Frontal cortex (tissue), 4 donors: Measurements from ENCODE around the gene TMEM141. TPM values are rescaled to one million over a fixed set of nuclear protein-coding genes. Genes with fewer than 3 reads are reported as not detected.
"Not testable (repeated sequence)": the region's sequence is repeated elsewhere in the genome, so short reads cannot be mapped to it uniquely, and the experiment has no call there.

Source experiments
- DNase-seq, 2 donors: peaks; one replicate each; pipeline ENCODE4 v3.0.0; 2012; ENCODE audit warnings: low spot score in 2 of 2
- FAIRE-seq: peaks from 2 replicates; lab custom pipeline; 2012; peaks lifted over from hg19 to GRCh38; lab: Jason Lieb, UNC
- total RNA-seq: library from RNA; depleted of rRNA; stranded (reverse); fragments of >200 nt; gene quantifications from one replicate; pipeline ENCODE4 v1.2.3, GENCODE V29; 2014
- donor health status: control.
- donor health status: control.
- donor health status: control.

Gene TMEM141
- total RNA-seq, 1 donor from 2014 or later: 17.1 TPM

GRCh38 chr9:136791516-136792276 lies 552 bp downstream of the TMEM141 start:
- DNase-seq (peak in 1 of 2 donors; percentile 47), FAIRE-seq (no peak)

DNA sequence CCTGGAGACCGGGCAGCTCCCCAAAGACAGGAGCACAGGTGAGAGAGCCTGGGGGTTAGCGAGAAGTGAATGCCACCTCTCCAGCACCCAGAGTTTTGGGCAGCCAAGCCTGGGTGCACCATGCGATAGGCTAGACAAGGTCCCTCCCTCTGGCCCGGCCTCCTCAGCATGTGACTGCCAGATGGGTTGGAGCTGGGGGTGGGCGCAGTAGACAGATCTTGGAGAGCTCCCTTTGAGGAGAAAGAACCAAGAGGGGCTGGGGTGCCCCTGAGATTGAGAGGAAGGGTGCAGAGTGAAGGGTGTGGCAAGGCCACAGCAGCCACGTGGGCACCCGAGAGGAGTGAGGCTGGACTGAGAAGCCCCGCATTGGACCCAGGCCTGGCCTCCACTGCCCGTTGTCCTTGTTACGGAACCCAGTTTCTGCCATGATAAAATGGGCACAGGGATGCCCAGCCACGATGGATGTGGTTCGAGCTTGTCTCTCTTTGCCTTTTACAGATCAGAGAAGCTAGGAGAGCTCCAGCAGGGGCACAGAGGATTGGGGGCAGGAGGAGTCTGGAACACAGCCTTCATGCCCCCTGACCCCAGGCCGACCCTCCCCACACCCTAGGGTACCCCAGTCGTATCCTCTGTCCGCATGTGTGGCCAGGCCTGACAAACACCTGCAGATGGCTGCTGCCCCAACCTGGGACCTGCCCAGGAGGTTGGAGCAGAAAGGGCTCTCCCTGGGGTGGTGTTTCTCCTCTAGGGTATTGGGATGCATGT lies 1.4 kb downstream of the TMEM141 start:
- FAIRE-seq (no peak), DNase-seq (no peak)

- FAIRE-seq: no peak
- no peak for DNase-seq
Measured at GRCh38 chr9:136793086-136793946, 2.2 kb downstream of the TMEM141 start.

DNA sequence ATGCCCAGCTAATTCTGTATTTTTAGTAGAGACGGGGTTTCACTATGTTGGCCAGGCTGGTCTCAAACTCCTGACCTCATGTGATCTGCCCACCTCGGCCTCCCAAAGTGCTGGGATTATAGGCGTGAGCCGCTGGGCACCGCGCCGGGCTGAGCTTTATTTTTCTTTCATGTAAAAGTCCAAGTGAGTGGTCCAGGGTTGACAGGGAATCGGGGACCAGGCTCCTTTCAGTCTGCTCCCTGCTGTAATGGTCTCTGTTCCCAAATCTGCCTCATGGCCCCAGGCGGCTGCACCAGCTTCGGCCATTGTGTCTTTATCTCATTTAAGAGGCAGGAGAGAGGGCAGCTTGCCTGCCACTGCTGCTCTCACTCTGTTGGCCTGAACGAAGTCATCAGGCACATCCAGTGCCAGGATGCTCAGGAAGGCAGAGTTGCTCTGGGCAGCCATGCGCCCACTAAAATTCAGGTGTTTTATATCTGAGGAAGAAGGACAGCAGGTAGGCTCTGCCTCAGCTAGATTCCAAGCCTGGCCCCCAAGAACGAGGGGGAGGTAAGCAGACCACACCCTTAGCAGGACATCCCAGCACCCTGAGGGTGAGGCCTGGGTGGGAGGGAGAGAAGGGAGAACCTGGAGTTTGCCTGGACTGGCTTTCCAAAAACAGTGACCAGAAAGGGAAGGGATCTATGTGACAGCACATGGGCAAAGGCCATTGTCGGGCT lies 3.3 kb downstream of the TMEM141 start:
- FAIRE-seq: no peak
- no peak for DNase-seq

DNA sequence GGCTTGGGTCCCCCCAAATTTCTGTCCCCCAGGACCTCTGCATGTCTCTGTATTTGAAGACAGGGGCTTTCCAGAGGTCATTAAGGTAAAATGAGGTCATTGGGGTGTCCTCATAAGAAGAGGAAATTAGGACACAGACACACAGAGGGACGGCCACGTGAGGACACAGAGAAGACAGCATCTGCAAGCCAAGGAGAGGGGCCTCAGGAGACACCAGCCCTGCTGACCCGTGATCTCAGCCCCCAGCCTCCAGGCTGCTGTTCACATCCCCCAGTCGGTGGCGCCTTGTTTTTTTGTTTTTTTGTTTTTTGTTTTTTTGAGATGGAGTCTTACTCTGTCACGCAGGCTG lies 3.8 kb downstream of the TMEM141 start:
- DNase-seq (no peak), FAIRE-seq (no peak)

DNA sequence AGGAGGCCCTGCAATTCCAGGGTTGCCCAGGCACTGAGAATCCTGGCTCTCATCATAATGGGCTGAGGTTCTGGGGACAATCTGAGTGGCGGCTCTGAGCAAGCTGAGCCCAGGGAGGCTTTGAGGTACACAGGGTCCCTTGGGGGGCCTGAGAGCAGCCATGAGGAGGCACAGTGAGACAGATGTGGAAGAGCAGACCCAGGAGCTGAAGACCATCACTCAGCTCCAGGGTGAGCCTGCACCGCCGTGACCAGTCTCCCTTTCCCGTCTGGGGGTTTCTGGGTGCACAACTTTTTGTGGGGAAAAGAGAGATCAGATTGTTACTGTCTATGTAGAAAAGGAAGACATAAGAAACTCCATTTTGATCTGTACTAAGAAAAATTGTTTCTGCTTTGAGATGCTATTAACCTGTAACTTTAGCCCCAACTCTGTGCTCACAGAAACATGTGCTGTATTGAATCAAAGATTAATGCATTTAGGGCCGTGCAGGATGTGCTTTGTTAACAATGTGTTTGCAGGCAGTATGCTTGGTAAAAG lies 5.2 kb downstream of the TMEM141 start, which contains the start of gene CCDC183:
Gene CCDC183 (plus strand): TSS at position 101 of the 537 bp plus-strand sequence. CDS start 60 bp downstream, at position 161.
- FAIRE-seq: no peak
- DNase-seq: no peak

GRCh38 chr9:136796775-136797347 lies 5.7 kb downstream of the TMEM141 start:
- not testable (repeated sequence) for FAIRE-seq, DNase-seq

DNA sequence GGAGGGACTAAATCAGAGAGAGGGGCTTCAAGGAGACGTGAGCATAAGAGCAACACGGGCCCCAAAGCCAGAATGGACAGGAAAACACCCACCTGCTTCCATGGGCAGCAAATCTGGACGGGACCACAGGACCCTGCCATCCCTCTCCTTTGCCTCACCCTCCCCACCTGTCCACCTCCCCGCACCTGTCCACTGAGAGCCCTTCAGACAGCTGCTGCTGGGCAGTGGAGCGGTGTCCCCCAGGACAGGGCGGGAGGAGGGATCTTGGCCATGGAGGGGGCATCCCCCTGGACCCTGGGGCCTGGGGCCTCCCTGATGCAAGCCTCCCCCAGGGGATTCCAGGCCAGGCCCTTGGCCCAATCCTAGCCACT lies 7.5 kb downstream of the TMEM141 start:
- FAIRE-seq (no peak), DNase-seq (no peak)

DNA sequence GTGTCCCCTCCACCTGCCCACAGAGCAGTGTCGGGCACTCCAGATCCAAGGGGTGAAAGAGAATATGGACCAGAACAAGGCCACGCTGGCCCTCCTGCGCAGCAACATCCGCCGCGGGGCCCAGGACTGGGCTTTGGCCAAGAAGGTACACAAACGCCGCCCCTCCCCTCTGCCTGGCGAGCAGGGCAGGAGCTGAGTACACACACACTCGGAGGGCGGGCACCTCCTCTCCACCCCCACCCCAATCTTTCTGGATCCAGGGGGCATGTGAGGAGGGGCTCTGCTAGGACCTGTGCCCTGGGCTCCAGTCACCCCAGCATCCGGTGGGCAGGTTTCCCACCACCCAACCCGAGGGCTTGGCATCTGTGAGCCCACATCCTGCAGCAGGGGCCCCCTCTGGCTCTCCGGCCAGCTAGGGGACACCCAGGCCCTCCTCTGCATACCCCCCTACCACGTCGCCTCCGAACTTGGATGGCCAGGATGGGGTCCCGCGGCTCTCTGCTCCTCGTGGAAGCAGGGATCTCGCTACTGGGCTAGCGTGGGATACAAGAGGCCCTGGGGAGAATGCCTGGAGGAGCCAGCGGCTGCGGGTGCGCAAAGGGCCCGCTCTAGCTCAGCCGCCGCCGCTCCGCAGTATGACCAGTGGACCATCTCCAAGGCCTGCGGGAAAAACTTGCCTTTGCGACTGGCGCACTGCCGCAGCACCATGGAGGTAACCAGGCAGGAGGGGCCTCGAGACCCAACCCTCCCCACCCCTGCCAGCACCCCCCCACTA lies 8.1 kb downstream of the TMEM141 start:
- FAIRE-seq (no peak), DNase-seq (no peak)

- FAIRE-seq: no peak
Measured at GRCh38 chr9:136799854-136800657, 8.9 kb downstream of the TMEM141 start.

DNA sequence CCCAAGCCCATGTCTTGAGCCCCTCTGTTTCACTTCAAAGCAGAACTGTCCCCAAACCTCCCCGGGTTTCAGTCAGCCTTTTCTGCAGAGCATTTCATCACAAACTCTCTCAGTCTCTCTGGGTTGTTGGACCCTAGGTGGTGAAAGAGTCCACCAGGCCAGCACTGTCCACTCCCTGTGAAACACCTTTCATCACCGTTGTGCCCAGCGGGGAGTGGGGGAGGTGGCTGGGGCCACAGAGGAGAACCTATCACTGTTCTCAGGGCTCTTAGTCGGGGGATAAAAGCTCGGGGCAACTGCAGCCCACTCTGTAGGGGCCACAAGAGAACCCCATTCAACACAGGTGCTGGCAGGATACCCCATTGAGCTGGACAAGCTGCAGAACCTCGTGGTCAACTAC lies 11.2 kb downstream of the TMEM141 start:
- no peak for FAIRE-seq
- peak in 1 of 2 donors; percentile 10 for DNase-seq

More at GRCh38 chr9:136799854-136800657, 8.9 kb downstream of the TMEM141 start:
- DNase-seq: peak; percentile 70 to 80

DNA sequence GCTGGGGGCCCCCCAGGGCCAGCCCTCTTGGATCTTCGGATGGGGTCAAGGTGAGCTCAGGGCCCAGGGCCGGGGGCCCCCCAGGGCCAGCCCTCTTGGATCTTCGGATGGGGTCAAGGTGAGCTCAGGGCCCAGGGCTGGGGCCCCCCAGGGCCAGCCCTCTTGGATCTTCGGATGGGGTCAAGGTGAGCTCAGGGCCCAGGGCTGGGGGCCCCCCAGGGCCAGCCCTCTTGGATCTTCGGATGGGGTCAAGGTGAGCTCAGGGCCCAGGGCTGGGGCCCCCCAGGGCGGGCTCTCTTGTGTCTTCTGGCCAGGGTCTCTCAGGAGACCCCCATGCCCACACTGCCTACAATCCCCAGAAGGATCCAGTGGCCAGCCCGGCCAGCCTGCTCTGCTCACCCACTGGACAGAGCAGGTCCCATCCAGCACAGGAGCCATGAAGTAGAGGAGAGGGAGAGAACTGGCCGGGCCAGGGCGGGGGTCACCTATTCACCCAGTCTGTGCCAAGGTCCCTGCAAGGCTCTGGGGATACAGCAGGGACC lies 11.9 kb downstream of the TMEM141 start:
- not testable (repeated sequence) for FAIRE-seq, DNase-seq

DNA sequence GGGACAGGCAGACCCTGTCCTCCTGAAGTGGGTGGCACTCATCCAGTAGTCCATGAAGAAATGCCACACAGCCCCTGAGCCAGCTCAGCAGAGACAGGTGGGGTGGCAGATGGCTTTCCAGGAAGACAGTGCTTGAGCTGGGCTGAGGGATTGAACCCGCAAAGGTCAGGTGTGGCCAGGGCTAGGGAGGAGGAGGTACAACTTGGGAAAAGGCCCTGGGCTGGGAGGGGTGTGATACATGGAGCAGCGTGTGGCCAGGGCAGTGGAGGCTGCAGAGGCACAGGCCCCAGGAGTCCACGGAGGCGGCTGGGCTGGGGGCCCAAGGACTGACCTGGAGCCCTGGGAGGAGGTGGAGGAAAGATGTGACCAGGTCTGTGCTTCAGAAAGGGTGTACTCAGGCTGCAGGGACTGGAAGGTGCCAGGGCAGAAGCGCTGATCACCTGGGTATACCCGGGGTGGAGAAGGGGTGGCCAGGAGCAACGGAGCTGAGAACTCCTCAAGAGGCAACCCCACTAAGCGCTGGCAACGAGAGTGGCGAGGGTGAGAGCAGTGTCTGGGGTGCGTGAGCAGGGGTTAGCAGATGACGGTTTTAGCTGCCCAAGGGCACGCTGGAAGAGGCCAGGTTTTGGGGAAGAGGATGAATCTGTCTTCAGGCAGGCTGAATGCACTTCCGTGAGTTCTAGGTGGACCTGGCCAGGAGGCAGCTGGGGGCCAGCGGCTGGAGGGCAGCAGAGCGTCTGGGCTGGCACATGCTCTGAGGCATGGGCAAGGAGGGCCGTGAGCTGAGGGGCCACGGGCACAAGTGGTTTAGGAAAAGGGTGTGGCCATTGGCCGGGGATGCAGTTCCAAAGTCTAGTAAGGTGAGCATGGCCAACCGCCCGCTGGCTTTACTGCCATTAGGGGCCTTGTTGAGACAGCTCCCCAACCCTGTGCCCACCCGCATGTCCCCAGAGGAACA lies 12.7 kb downstream of the TMEM141 start:
- DNase-seq: peak in 1 of 2 donors; percentile 14
- FAIRE-seq: no peak

DNA sequence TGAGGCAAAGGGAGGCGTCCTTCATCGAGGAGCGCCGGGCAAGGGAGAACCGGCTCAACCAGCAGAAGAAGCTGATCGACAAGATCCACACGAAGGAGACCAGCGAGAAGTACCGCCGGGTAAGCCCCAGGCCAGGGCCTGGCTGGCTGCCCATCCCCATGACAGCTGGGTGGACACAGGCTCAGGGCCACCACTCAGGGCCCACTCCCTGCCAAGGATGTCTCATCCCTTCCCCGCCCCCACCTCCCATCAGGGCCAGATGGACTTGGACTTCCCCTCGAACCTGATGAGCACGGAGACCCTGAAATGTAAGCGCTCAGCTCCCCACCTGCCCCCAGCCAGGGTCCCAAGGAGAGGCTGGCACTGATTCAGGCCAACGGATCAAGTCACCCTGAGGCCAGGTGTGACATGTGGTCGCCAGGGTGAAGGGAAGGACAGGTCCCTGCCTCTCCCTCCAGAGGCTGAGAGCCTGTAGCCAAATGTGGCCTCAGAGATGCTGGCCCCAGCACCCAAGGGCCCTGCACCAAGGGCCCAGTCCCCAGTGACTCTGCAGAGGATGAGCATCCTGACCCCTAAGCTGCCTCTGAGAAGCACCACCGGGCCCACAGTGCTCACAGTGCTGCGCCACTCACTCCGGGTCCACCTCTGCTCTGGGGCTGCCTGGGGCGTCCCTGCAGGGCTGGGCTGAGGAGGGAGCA lies 13.5 kb downstream of the TMEM141 start:
- FAIRE-seq (no peak), DNase-seq (peak in 1 of 2 donors; percentile 19)

DNA sequence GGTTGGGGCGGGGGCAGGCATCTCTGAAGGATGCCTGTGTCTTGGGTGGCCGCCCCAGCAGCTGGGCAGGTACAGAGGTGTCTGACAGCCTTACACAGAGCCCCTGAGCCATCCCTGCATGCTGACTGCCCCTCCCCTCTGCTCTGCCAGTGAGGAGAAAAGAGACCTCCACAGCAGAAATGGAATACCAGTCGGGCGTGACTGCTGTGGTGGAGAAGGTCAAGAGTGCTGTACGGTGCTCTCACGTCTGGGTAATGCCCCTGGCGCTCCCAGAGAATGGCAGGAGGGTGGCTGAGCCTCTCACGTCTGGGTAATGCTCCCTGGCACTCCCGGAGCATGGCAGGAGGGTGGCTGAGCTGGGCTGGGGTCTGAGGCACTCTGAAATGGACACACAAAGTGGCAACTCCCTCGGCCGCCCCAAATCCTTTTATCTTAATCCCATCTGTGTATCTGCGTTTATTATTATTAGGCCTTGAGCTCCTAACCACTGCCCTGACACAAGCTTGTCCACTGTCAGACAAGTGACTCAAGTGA lies 14.1 kb downstream of the TMEM141 start:
- FAIRE-seq (no peak), DNase-seq (peak in 1 of 2 donors; percentile 10)
